GM12865 (cell line): ENCODE results near the gene CDH15.

Experiments
- DNase-seq: peaks from one replicate; pipeline ENCODE4 v3.0.0; 2010; ENCODE audit warnings: low read depth
- H3K4me3 ChIP-seq: 2 replicates; pipeline ENCODE4 v1.5.1; 2011; ENCODE audit warnings: mild to moderate bottlenecking, low read depth, low read length, control low read depth
- CTCF ChIP-seq: IDR thresholded peaks from 2 replicates; pipeline ENCODE4 v1.5.1; 2011; ENCODE audit warnings: low read length, control low read depth, low read depth, inconsistent platforms; ENCODE audit not compliant: insufficient read depth; ENCODE audit errors: missing control alignments

The CDH15 gene

GRCh38 chr16:89178453-89179147 lies 7.1 kb downstream of the CDH15 start:
- H3K4me3 ChIP-seq = no peak overlapping the region
- DNase-seq = no peak
- no peak for TF ChIP-seq CTCF

- TF ChIP-seq CTCF = no peak
- H3K4me3 ChIP-seq = no peak overlapping the region
- DNase-seq = no peak
Measured at GRCh38 chr16:89179148-89179484, 7.6 kb downstream of the CDH15 start.

GRCh38 chr16:89179656-89180315 lies 8.2 kb downstream of the CDH15 start:
- TF ChIP-seq CTCF = no peak

GRCh38 chr16:89183463-89183862 lies 11.9 kb downstream of the CDH15 start:
- no peak for TF ChIP-seq CTCF
- no peak overlapping the region for H3K4me3 ChIP-seq
- no peak for DNase-seq

More at GRCh38 chr16:89179656-89180315, 8.2 kb downstream of the CDH15 start:
- H3K4me3 ChIP-seq = no peak overlapping the region
- no peak for DNase-seq

- no peak for DNase-seq
- no peak overlapping the region for H3K4me3 ChIP-seq
- TF ChIP-seq CTCF = no peak
Measured at GRCh38 chr16:89183975-89184676, 12.6 kb downstream of the CDH15 start.

- no peak for DNase-seq
- TF ChIP-seq CTCF = no peak
- H3K4me3 ChIP-seq = no peak overlapping the region
Measured at GRCh38 chr16:89184677-89184932, 13.1 kb downstream of the CDH15 start.
